K562 treated with DMSO at 1 percent for 24 hours (cell line): ENCODE measurements around the gene VPS35L. TPM values are rescaled to one million over a fixed set of nuclear protein-coding genes. Genes with fewer than 3 reads are reported as not detected.

Source experiments
- total RNA-seq: library from RNA; unstranded; fragments of 300-600 nt; gene quantifications from 2 replicates; pipeline ENCODE4 v1.2.3, GENCODE V29; 2022; ENCODE audit warnings: low read depth; ENCODE audit not compliant: insufficient read depth

VPS35L gene
- 15.6 and 15.8 TPM in 2 replicates for total RNA-seq

GRCh38 chr16:19555186-19555937, at the start of gene VPS35L:
Gene VPS35L (plus strand): TSS chr16:19555703. CDS start chr16:19555730, 27 bp downstream.

GRCh38 chr16:19521471-19522396, 33.8 kb upstream of the VPS35L start, which contains the start of gene GDE1:
Gene GDE1 (minus strand): TSS chr16:19522098. CDS start chr16:19521964, 134 bp downstream.

GRCh38 chr16:19523559-19524355, 31.7 kb upstream of the VPS35L start, which contains the start of gene CCP110:
Gene CCP110 (plus strand): TSS chr16:19523942. CDS start chr16:19527882, 3,940 bp downstream.

GRCh38 chr16:19717741-19718623, 162.5 kb downstream of the VPS35L start, which contains the start of the genes IQCK and KNOP1:
Gene IQCK (plus strand): TSS chr16:19718271. CDS start chr16:19718307, 36 bp downstream.
Gene KNOP1 (minus strand): TSS chr16:19718227. CDS start chr16:19715035, 3,192 bp downstream.

Other genes with a start within 250 kb of the VPS35L start
- gene TMC5, start 137.8 kb upstream of the VPS35L start, total RNA-seq, result 0.97 TPM in 1 of 2 replicates, not detected in the other
- gene GDE1, start 33.6 kb upstream of the VPS35L start, total RNA-seq, result 51.1 and 64.3 TPM in 2 replicates
- gene CCP110, start 31.8 kb upstream of the VPS35L start, total RNA-seq, result 6.3 and 7.6 TPM in 2 replicates
- gene KNOP1, start 162.5 kb downstream of the VPS35L start, total RNA-seq, result 13.6 and 20.0 TPM in 2 replicates
- gene IQCK, start 162.6 kb downstream of the VPS35L start, total RNA-seq, result 3.4 and 4.0 TPM in 2 replicates